SU-DHL-6 (cell line): ENCODE results near the gene LIX1L.

Experiments
- H2AFZ ChIP-seq: fragments of 200-600 bp; sonication (generic); 2 replicates; pipeline ENCODE4 v1.6.1; 2014; ENCODE audit warnings: low read depth, mild to moderate bottlenecking, moderate library complexity, mixed read lengths, antibody characterized with exemption, low read length; ENCODE audit not compliant: severe bottlenecking
- H3F3A ChIP-seq: fragments of 200-600 bp; shearing (Covaris generic); 2 replicates; pipeline ENCODE4 v1.6.0; 2016; ENCODE audit warnings: antibody characterized with exemption, mild to moderate bottlenecking; ENCODE audit not compliant: insufficient read depth
- H3K27ac ChIP-seq: fragments of 200-600 bp; sonication (generic); 2 replicates; pipeline ENCODE4 v1.5.1; 2016; ENCODE audit warnings: low read depth, mild to moderate bottlenecking, low read length, moderate library complexity, mixed read lengths
- H3K27me3 ChIP-seq: fragments of 200-600 bp; sonication (generic), shearing (Covaris generic); 2 replicates; pipeline ENCODE4 v1.6.0; 2014; ENCODE audit warnings: mild to moderate bottlenecking, low read length
- H3K36me3 ChIP-seq: fragments of 200-600 bp; sonication (generic); 2 replicates; pipeline ENCODE4 v1.6.1; 2014; ENCODE audit warnings: mild to moderate bottlenecking, low read length, mixed read lengths
- H3K4me2 ChIP-seq: fragments of 300-600, 200-600 bp; shearing (Covaris generic), sonication (generic); 2 replicates; pipeline ENCODE4 v1.6.0; 2014; ENCODE audit warnings: low read length, low read depth, mild to moderate bottlenecking; ENCODE audit not compliant: poor library complexity, severe bottlenecking
- H3K4me3 ChIP-seq: fragments of 200-600 bp; sonication (generic); 2 replicates; pipeline ENCODE4 v1.5.1; 2014; ENCODE audit warnings: antibody characterized with exemption, low read length, mild to moderate bottlenecking, mixed read lengths; ENCODE audit not compliant: insufficient read depth, poor library complexity, severe bottlenecking
- H3K79me2 ChIP-seq: fragments of 200-600 bp; sonication (generic); 2 replicates; pipeline ENCODE4 v1.6.1; 2014; ENCODE audit warnings: mild to moderate bottlenecking, low read length, moderate library complexity; ENCODE audit not compliant: insufficient read depth
- H3K9ac ChIP-seq: fragments of 200-600 bp; sonication (generic); 2 replicates; pipeline ENCODE4 v1.7.0; 2014; ENCODE audit warnings: mild to moderate bottlenecking, low read length
- H3K9me2 ChIP-seq: fragments of 200-600 bp; sonication (generic); replicated peaks from 2 replicates; pipeline ENCODE4 v1.6.1; 2014; ENCODE audit warnings: low read length; ENCODE audit not compliant: insufficient read depth
- H3K9me3 ChIP-seq: fragments of 200-600 bp; sonication (generic); 2 replicates; pipeline ENCODE4 v1.6.1; 2014; ENCODE audit warnings: low read length, mixed read lengths; ENCODE audit not compliant: insufficient read depth
- H4K20me1 ChIP-seq: fragments of 200-600 bp; sonication (generic); 2 replicates; pipeline ENCODE4 v1.6.1; 2014; ENCODE audit warnings: low read depth, mild to moderate bottlenecking, antibody characterized with exemption, low read length, moderate library complexity, mixed read lengths
- CTCF ChIP-seq: fragments of 200-600 bp; sonication (generic); IDR thresholded peaks from one replicate; pipeline ENCODE4 v1.5.1; 2017; ENCODE audit warnings: antibody characterized with exemption, mild to moderate bottlenecking, low read length, moderate library complexity; ENCODE audit not compliant: insufficient read depth, poor library complexity, severe bottlenecking
- EZH2phosphoT487 ChIP-seq: fragments of 200-600 bp; sonication (generic), shearing (Covaris generic); conservative IDR thresholded peaks from 2 replicates; pipeline ENCODE4 v1.6.1; 2018; ENCODE audit warnings: mild to moderate bottlenecking, antibody characterized with exemption, low read length, moderate library complexity, mixed read lengths

The LIX1L gene

DNA sequence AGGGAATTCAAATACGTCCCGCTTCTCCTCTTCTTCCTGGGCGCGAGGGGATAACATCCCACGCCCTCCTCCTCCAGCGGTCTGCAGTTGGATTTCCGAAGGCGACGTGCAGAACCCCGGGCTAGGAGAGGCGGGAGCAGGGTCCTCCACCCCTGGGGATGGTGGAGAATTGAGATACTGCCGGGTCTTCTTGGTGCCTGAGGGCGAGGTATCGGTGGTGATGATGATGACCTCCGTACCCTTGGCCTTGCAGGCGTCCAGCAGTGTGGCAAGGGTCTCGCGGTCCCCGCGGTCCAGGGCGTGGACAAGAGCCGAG lies 3.2 kb upstream of the LIX1L start:
- no peak overlapping the region for H3K27ac ChIP-seq
- H3K27me3 ChIP-seq = no peaks in the 10 kb centered on the region
- peak overlapping the region; percentile 58 for H3K4me3 ChIP-seq
- TF ChIP-seq CTCF = no peak
- TF ChIP-seq EZH2phosphoT487 = no peak
- H4K20me1 ChIP-seq = no peaks in the 10 kb centered on the region
- H3K9me2 ChIP-seq = no peaks in the 10 kb centered on the region
- no peaks in the 10 kb centered on the region for H3K79me2 ChIP-seq
- H2AFZ ChIP-seq = peak overlapping the region; percentile 92
- peak overlapping the region; percentile 53 for H3K9ac ChIP-seq
- peak overlapping the region; percentile 71 for H3K4me2 ChIP-seq
- H3F3A ChIP-seq = peaks cover 37% of the 10 kb centered on the region; the same call in 1 of the 2 replicates
- no peaks in the 10 kb centered on the region for H3K36me3 ChIP-seq
- H3K9me3 ChIP-seq = no peaks in the 10 kb centered on the region

GRCh38 chr1:145960468-145961108 lies 2.8 kb upstream of the LIX1L start:
- no peaks in the 10 kb centered on the region for H3K9me2 ChIP-seq
- H3K9ac ChIP-seq = peak overlapping the region; percentile 53
- TF ChIP-seq EZH2phosphoT487 (no peak), CTCF (no peak)
- no peaks in the 10 kb centered on the region for H3K36me3 ChIP-seq
- peak overlapping the region; percentile 58 for H3K4me3 ChIP-seq
- H3K4me2 ChIP-seq = peak overlapping the region; percentile 71
- H3K27ac ChIP-seq = no peak overlapping the region
- no peaks in the 10 kb centered on the region for H3K9me3 ChIP-seq
- no peaks in the 10 kb centered on the region for H3K79me2 ChIP-seq
- H4K20me1 ChIP-seq = no peaks in the 10 kb centered on the region
- no peaks in the 10 kb centered on the region for H3K27me3 ChIP-seq
- H3F3A ChIP-seq = peaks cover 38% of the 10 kb centered on the region; the same call in 1 of the 2 replicates
- peak overlapping the region; percentile 92 for H2AFZ ChIP-seq

DNA sequence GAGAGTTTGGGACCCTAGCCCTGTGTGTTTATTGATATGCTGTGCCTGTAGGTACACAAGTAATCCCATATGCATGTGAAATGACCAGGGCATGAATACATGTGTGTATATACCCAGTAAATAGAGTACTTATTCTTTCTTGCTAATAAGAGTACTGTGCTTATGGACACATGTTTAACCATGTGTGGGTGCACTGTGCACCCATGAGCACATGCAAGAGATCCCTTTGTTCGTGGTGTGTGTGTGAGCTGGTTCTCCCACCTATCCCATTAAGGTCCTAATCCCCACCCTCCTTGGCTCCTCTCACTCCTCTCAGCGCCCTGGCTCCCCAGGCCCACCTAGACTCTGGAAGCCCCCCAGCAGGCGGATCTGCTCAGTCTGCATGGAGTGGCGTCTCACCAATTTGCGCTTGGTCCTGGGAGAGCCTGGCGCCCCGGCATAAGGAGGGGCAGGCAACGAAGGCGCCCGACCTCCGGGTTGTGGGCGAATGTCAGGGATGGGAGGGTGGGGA lies 2.2 kb upstream of the LIX1L start:
- TF ChIP-seq EZH2phosphoT487 (no peak), CTCF (no peak)
- Histone ChIP-seq H4K20me1 (no peaks in the 10 kb centered on the region), H2AFZ (peak overlapping the region; percentile 92), H3F3A (peaks cover 38% of the 10 kb centered on the region; the same call in 1 of the 2 replicates), H3K9me2 (no peaks in the 10 kb centered on the region), H3K27me3 (no peaks in the 10 kb centered on the region), H3K4me3 (peak overlapping the region; percentile 58), H3K9ac (peak overlapping the region; percentile 53; the same call in 1 of the 2 replicates), H3K27ac (no peak overlapping the region), H3K4me2 (peak overlapping the region; percentile 71), H3K36me3 (no peaks in the 10 kb centered on the region), H3K9me3 (no peaks in the 10 kb centered on the region), H3K79me2 (no peaks in the 10 kb centered on the region)
